Jurkat, Clone E6-1 (cell line): ENCODE results near the gene PHAX. TPM values are rescaled to one million over a fixed set of nuclear protein-coding genes. Genes with fewer than 3 reads are reported as not detected.
A peak's percentile ranks its signal among the peaks of the same experiment; 100 is the strongest.
"Not testable (repeated sequence)": the region's sequence is repeated elsewhere in the genome, so short reads cannot be mapped to it uniquely, and the experiment has no call there.

Experiments used
- DNase-seq: peaks from one replicate; pipeline ENCODE4 v3.0.0-alpha.2; 2011; ENCODE audit warnings: low read depth, low spot score
- H3K4me3 ChIP-seq: 2 replicates; pipeline ENCODE4 v1.5.1; 2011; ENCODE audit warnings: mild to moderate bottlenecking, low read length, control low read depth, moderate library complexity
- polyA plus RNA-seq: library from polyadenylated mRNA; unstranded; fragments of >200 nt; gene quantifications from one replicate; pipeline ENCODE4 v1.2.1, GENCODE V29; 2012; ENCODE audit warnings: missing spikeins; ENCODE audit not compliant: insufficient read length, insufficient read depth

Gene PHAX
- polyA plus RNA-seq: 63.7 TPM

GRCh38 chr5:126600631-126601511 is at the start of gene PHAX:
Gene PHAX, plus strand, starts transcription at chr5:126600947. Its CDS starts 16 bp downstream, at chr5:126600963.
- peak; percentile 53 for DNase-seq
- H3K4me3 ChIP-seq: peak within 1 kb of the TSS; percentile 93

- no peak overlapping the region for H3K4me3 ChIP-seq
- DNase-seq: no peak
These were observed 48.1 kb upstream of the PHAX start for GRCh38 chr5:126552614-126553013.

DNA sequence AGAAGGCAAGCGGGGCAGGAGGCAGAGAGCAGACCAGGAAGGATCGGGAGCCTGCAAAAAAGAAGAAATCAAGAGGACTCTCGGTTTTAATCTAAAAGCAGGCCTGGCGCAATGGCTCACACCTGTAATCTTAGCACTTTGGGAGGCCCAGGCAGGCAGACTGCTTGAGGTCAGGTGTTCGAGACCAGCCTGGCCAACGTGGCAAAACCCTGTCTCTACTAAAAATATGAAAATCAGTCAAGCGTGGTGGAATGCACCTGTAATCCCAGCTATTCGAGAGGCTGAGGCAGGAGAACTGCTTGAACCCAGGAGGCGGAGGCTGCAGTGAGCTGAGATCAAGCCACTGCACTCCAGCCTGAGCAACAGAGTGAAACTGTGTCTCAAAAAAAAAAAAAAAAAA is 45.6 kb upstream of the PHAX start:
- not testable (repeated sequence) for H3K4me3 ChIP-seq, DNase-seq

DNA sequence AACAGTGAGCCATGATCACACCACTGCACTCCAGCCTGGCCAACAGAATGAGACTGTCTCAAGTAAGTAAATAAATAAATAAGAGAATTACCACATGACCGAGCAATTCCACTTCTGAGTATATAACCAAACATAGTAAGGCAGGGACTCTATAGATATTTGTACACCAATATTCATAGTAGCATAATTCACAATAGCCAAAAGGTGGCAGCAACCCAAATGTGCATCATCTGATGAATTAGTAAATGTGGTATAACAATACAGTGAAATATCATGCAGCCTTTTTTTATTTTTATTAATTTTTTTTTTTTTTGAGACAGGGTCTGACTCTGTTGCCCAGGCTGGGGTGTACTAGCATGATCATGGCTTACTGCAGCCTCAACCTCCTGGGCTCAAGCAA is 38.8 kb upstream of the PHAX start:
- DNase-seq: no peak
- no peak overlapping the region for H3K4me3 ChIP-seq

DNA sequence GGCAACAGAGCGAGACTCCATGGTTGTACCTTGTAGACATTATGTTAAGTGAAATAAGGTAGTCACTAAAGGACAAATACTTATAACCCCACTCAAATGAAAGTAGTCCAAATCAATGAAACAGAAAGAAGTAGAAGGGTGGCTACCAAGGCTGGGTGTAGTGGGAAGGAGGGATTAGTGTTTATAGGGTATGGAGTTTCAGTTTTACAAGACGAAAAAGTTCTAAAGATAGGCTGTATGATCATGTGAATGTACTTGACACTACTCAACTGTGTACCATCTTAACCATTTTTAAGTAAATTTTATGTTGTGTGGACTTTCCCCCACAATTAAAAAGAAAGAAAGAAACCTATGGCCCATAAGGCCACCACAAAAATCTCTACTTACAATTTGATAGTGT is 37.9 kb upstream of the PHAX start:
- DNase-seq: no peak
- no peak overlapping the region for H3K4me3 ChIP-seq

DNA sequence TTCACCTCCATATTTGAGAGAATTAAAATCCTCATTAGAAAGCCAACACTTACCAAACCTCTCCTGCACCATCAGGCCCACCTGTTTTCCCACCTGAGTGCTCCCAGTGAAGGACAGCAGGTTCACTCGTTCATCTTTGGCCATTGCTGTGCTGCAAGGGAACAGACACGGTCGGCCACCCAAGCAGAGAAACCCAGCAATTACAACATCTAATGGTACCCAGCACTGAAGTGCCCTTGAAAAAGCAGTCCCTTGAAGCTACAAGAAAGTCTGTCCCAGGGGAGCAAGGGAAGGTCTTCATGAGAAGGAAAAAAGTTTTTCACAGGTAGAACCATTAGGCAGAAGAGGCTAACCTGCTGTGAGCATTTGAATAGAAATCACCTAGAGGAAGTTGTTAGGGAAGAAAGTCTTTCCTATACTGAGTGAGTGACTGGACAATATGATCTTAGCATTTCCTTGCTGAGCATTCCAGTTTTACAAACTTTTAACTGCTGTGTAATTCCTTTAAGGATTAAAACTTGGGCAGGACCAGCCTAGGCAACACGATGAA is 32.5 kb upstream of the PHAX start:
- no peak for DNase-seq
- no peak overlapping the region for H3K4me3 ChIP-seq

GRCh38 chr5:126575644-126576043 is 25.1 kb upstream of the PHAX start:
- H3K4me3 ChIP-seq: no peak overlapping the region
- no peak for DNase-seq

DNA sequence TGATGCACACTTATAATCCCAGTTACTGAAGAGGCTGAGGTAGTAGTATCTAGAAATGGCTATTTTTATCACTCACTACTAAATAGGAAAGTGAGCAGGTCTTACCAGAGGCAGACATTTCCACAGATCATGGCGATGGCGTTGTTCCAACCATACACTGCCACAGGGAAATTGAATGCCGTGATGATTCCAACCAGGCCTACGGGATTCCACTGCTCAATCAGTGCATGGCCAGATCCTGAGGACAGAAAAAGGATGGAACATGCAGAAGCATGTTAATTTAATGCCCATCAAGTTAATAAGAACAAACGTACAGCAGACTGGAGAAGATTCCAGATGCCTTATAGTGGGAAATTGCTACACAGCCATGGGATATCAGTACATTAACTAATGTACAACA is 23.8 kb upstream of the PHAX start:
- DNase-seq: no peak
- H3K4me3 ChIP-seq: no peak overlapping the region

- H3K4me3 ChIP-seq: no peak overlapping the region
- no peak for DNase-seq
These were observed 23.3 kb upstream of the PHAX start for GRCh38 chr5:126577415-126577814.

DNA sequence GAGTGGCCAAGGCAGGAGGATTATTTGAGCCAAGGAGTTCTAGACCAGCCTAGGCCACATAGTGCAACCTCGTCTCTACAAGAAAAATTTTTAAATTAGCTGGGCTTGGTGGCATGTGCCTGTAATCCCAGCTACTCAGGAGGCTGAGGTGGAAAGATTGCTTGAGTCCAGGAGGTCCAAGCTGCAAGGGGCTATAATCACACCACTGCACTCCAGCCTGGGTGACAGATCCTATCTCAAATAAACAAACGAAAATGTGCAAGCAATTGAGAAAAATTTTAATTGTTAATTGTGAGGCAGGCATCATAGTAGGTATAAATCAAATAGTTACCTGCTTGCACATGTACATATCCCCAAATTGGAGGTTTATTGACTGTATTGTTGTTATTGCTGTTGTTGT is 21.0 kb upstream of the PHAX start:
- no peak overlapping the region for H3K4me3 ChIP-seq
- DNase-seq: no peak

- no peak for DNase-seq
These were observed 17.0 kb upstream of the PHAX start for GRCh38 chr5:126583761-126584160.

DNA sequence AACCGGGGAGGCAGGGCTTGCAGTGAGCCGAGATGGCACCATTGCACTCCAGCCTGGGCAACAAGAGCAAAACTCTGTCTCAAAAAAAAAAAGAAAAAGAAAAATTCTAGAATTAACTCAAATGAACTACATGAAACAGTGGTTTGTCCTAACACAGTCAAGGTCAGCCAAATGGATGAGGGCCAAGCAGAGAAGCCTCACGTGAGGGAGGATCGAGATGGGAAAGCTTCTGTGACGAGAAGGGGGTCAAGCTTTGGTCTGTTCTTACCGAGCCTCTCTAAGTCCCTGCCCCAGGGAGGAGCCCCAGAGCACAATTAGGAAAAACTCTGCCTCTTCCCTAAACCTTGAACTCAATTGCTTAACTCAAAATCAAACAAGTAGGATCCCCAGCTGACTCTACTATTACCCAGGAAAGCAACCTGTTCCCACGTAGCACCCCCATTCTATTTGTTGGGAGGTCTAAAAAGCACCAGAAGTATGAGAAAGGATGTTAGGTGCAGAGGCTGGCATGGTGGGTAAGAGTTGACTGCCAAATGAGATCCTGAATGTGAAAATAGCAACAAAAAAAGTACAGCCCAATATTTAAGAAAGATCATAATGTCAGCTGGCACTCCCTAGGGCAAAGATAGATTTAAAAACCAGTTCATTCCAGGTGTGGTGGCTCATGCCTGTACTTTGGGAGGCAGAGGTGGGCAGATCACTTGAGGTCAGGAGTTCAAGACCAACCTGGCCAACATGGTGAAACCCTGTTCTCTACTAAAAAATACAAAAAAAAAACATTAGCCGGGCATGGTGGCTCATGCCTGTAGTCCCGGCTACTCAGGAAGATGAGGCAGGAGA is 13.0 kb upstream of the PHAX start:
- H3K4me3 ChIP-seq: no peak overlapping the region
- DNase-seq: no peak

More at GRCh38 chr5:126583761-126584160, 17.0 kb upstream of the PHAX start:
- H3K4me3 ChIP-seq: no peak overlapping the region

DNA sequence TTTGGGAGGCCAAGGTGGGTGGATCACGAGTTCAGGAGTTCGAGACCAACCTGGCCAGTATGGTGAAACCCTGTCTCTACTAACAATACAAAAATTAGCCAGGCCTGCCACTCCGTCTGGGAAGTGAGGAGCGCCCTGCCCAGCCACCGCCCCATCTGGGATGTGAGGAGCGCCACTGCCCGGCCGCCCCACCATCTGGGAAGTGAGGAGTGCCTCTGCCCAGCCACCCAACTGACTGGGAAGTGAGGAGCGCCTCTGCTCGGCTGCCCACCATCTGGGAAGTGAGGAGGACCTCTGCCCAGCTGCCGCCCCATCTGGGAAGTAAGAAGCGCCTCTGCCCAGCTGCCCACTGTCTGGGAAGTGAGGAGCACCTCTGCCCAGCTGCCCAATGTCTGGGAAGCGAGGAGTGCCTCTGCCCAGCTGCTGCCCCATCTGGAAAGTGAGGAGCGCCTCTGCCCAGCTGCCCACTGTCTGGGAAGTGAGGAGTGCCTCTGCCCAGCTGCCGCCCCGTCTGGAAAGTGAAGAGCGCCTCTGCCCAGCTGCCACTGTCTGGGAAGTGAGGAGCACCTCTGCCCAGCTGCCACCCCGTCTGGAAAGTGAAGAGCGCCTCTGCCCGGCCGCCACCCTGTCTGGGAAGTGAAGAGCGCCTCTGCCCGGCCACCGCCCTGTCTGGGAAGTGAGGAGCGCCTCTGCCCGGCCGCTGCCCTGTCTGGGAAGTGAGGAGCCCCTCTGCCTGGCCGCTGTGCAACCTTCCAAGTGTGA is 11.0 kb upstream of the PHAX start:
- H3K4me3 ChIP-seq: no peak overlapping the region
- DNase-seq: no peak

DNA sequence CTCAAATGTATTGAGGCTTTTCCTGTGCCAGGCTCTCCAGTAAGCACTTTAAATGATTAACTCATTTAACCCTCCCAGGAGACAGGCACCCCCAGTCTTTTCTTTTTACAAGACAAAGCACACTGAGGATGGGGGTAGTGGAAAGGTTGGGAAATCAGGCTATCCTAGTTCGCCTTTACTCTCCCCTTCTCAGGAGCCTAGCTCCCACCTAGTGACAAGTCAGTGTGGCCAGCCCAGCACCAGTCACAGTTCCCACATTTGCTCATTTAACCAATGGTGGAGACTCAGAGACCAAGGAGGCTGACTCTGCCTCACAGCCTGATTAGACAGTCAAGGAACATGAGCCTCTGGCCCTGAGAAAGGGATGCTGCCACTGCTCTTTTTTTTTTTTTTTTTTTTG is 9.2 kb upstream of the PHAX start:
- H3K4me3 ChIP-seq: no peak overlapping the region
- DNase-seq: no peak

GRCh38 chr5:126594748-126595485 is 5.8 kb upstream of the PHAX start, which contains the start of gene ALDH7A1:
Gene ALDH7A1, minus strand, starts transcription at chr5:126595219. Its CDS starts 21 bp downstream, at chr5:126595198.
- DNase-seq: no peak
- no peak within 1 kb of the TSS for H3K4me3 ChIP-seq

DNA sequence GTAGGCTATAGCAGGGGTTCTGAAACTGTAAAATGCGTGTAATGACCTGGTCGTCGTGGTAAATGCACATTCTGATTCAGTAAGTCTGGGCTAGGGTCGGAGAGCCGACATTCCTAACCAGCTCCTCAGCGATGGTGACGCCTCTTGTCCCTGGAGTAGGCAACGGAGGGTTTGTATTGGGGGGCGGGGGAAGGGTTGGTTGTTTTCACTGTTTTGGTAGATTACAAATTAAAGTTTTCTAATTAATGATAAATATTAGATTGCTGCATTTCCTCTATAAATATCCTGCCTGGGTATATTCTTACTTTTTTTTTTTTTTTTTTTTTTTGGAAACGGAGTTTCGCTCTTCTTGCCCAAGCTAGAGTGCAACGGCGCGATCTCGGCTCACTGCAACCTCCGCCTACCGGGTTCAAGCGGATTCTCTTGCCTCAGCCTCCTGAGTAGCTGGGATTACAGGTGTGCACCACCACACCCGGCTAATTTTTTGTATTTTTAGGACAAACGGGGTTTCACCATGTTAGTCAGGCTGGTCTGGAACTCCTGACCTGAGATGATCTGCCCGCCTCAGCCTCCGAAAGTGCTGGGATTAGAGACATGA is 5.2 kb upstream of the PHAX start:
- DNase-seq: no peak
- H3K4me3 ChIP-seq: no peak overlapping the region

- DNase-seq: no peak
These were observed 3.6 kb upstream of the PHAX start for GRCh38 chr5:126597156-126597555.

GRCh38 chr5:126599499-126599898 is 1.2 kb upstream of the PHAX start:
- DNase-seq: no peak

More at GRCh38 chr5:126597156-126597555, 3.6 kb upstream of the PHAX start:
- H3K4me3 ChIP-seq: no peak overlapping the region

More at GRCh38 chr5:126599499-126599898, 1.2 kb upstream of the PHAX start:
- no peak overlapping the region for H3K4me3 ChIP-seq
